Stimulated activated CD4-positive, alpha-beta T cell treated with anti-CD3 and anti-CD28 coated beads, Interleukin-12 subunit alpha, Interleukin-12 subunit beta, amount 100 ng/mL, for 24 hours (primary cell): ENCODE measurements around the gene MAP1LC3B2.

ENCODE experiments used
- DNase-seq, 2 experiments: peaks; one replicate each; pipeline ENCODE4 v3.0.0-alpha.2; 2020; ENCODE audit warnings: low read depth in 2 of 2

Gene MAP1LC3B2

GRCh38 chr12:116538076-116538591 lies 21.0 kb upstream of the MAP1LC3B2 start:
- no peak for DNase-seq

GRCh38 chr12:116538682-116539305 lies 20.4 kb upstream of the MAP1LC3B2 start:
- no peak for DNase-seq

GRCh38 chr12:116539361-116539771 lies 19.8 kb upstream of the MAP1LC3B2 start:
- DNase-seq = no peak

GRCh38 chr12:116539905-116540482 lies 19.2 kb upstream of the MAP1LC3B2 start:
- no peak for DNase-seq

GRCh38 chr12:116540622-116541152 lies 18.5 kb upstream of the MAP1LC3B2 start:
- DNase-seq = no peak

- DNase-seq = no peak
These were observed 17.4 kb upstream of the MAP1LC3B2 start for GRCh38 chr12:116541547-116542344.

- no peak for DNase-seq
These were observed 16.7 kb upstream of the MAP1LC3B2 start for GRCh38 chr12:116542345-116542956.

- DNase-seq = no peak
These were observed 14.5 kb upstream of the MAP1LC3B2 start for GRCh38 chr12:116544656-116545055.

- DNase-seq = no peak
These were observed 14.0 kb upstream of the MAP1LC3B2 start for GRCh38 chr12:116545144-116545543.

- DNase-seq = no peak
These were observed 13.2 kb upstream of the MAP1LC3B2 start for GRCh38 chr12:116545936-116546335.

- DNase-seq = no peak
These were observed 11.2 kb upstream of the MAP1LC3B2 start for GRCh38 chr12:116547955-116548501.

GRCh38 chr12:116549993-116550392 lies 9.2 kb upstream of the MAP1LC3B2 start:
- no peak for DNase-seq

GRCh38 chr12:116551151-116551550 lies 8.0 kb upstream of the MAP1LC3B2 start:
- no peak for DNase-seq

- no peak for DNase-seq
These were observed 7.6 kb upstream of the MAP1LC3B2 start for GRCh38 chr12:116551619-116551951.

- DNase-seq = no peak
These were observed 7.0 kb upstream of the MAP1LC3B2 start for GRCh38 chr12:116551952-116552772.

- no peak for DNase-seq
These were observed 6.3 kb upstream of the MAP1LC3B2 start for GRCh38 chr12:116552773-116553373.

- DNase-seq = no peak
These were observed 2.7 kb upstream of the MAP1LC3B2 start for GRCh38 chr12:116556356-116556952.

GRCh38 chr12:116556964-116557698 lies 2.0 kb upstream of the MAP1LC3B2 start:
- no peak for DNase-seq
